Mesendoderm (in vitro differentiated cells): Measurements from ENCODE around the gene TCHH.

Source experiments
- DNase-seq: peaks from one replicate; pipeline ENCODE4 v3.0.0; 2013
- H2AK5ac ChIP-seq: 2 replicates; pipeline ENCODE4 v1.6.1; 2013; ENCODE audit warnings: low read length, inconsistent platforms
- H2BK120ac ChIP-seq: 2 replicates; pipeline ENCODE4 v1.6.1; 2013; ENCODE audit warnings: low read depth, mild to moderate bottlenecking, low read length, moderate library complexity, mixed read lengths
- H2BK15ac ChIP-seq: replicated peaks from 2 replicates; pipeline ENCODE4 v1.6.1; 2013; ENCODE audit warnings: low read depth, mild to moderate bottlenecking, moderate library complexity
- H2BK5ac ChIP-seq: 2 replicates; pipeline ENCODE4 v1.6.1; 2013; ENCODE audit warnings: low read length, inconsistent platforms
- H3K18ac ChIP-seq: 2 replicates; pipeline ENCODE4 v1.6.1; 2013; ENCODE audit warnings: mild to moderate bottlenecking, low read length, mixed read lengths
- H3K23ac ChIP-seq: one replicate; pipeline ENCODE4 v1.6.1; 2013; ENCODE audit warnings: low read length
- H3K27ac ChIP-seq: 2 replicates; pipeline ENCODE4 v1.5.1; 2013; ENCODE audit warnings: low read depth, mild to moderate bottlenecking, inconsistent platforms, low read length, moderate library complexity
- H3K27me3 ChIP-seq: 2 replicates; pipeline ENCODE4 v1.6.1; 2013; ENCODE audit warnings: low read length, control low read depth, mild to moderate bottlenecking, inconsistent platforms; ENCODE audit not compliant: insufficient read depth, poor library complexity
- H3K36me3 ChIP-seq: 2 replicates; pipeline ENCODE4 v1.6.1; 2013; ENCODE audit warnings: low read length, inconsistent platforms; ENCODE audit not compliant: control insufficient read depth, insufficient read depth
- H3K4ac ChIP-seq: one replicate; pipeline ENCODE4 v1.6.1; 2013; ENCODE audit warnings: low read depth, mild to moderate bottlenecking, low read length, moderate library complexity
- H3K4me1 ChIP-seq: 2 replicates; pipeline ENCODE4 v1.6.1; 2013; ENCODE audit warnings: low read depth, low read length, inconsistent platforms; ENCODE audit not compliant: control insufficient read depth
- H3K4me2 ChIP-seq: 2 replicates; pipeline ENCODE4 v1.6.1; 2013; ENCODE audit warnings: low read length
- H3K4me3 ChIP-seq: 2 replicates; pipeline ENCODE4 v1.5.1; 2013; ENCODE audit warnings: mild to moderate bottlenecking, low read length
- H3K56ac ChIP-seq: one replicate; pipeline ENCODE4 v1.6.1; 2013; ENCODE audit warnings: low read length
- H3K79me1 ChIP-seq: 2 replicates; pipeline ENCODE4 v1.6.1; 2013; ENCODE audit warnings: low read length, inconsistent platforms
- H3K79me2 ChIP-seq: 2 replicates; pipeline ENCODE4 v1.6.1; 2013; ENCODE audit warnings: mild to moderate bottlenecking, low read length; ENCODE audit not compliant: control insufficient read depth, insufficient read depth
- H3K9ac ChIP-seq: 2 replicates; pipeline ENCODE4 v1.6.1; 2013; ENCODE audit warnings: low read length, inconsistent platforms
- H4K5ac ChIP-seq: one replicate; pipeline ENCODE4 v1.6.1; 2013; ENCODE audit warnings: low read length
- H4K8ac ChIP-seq: one replicate; pipeline ENCODE4 v1.6.1; 2013; ENCODE audit warnings: low read depth, mild to moderate bottlenecking, control low read depth, low read length, moderate library complexity
- WGBS: extraction: QIAGEN DNeasy Blood & Tissue Kit; methylation state at CpG from one replicate; pipeline ENCODE4 v1.1.7; 2013; ENCODE audit warnings: low lambda C conversion rate, missing lambda C conversion rate; ENCODE audit not compliant: insufficient coverage; ENCODE audit errors: extremely low coverage; 5-methylcytosine and 5-hydroxymethylcytosine counted together

TCHH gene

DNA sequence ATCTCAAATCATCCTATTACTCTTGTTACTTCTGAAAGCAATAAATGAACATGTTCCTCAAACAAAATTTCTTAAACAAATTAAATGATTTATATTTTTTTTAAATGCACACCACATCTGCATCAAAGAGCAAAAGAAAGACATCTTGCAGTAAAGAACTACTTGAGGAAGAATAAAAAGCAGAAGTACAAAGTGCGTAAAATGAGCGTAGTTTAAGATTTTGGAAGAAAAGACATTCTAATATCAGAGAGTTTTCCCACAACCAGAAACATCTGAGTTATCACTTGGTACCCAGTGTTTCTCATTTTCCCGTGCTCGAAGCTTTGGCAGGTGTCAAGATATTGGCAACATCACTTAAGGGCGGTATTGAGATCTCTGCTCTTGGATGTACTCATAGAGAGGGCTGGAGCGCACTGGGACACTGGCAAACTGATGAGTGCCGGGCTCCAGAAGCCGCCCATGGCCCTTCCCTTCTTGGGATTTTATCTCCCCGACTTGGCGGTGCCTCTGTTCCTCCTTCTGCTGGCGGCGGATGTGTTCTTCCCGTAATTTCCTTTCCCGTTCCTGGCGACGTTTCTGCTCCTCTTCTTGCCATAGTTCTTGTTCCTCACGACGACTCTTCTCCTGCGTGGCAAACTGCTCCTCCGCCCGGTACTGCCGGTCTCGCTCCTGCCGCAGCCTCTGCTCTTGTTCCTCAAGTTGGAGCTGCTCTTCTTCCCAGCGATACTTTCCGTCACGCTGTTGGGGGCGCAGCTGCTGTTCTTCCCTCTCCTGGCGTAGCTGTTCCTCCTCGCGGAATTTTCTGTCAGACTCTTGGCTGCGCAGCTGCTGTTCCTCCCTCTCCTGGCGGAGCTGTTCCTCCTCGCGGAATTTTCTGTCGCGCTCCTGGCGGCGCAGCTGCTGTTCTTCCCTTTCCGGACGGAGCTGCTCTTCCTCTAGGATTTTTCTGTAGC lies 7.9 kb downstream of the TCHH start:
- peaks cover 47% of the 10 kb centered on the region for H3K27me3 ChIP-seq
- H3K4me1 ChIP-seq = no peaks in the 10 kb centered on the region
- no peaks in the 10 kb centered on the region for H3K79me1 ChIP-seq
- H3K23ac ChIP-seq = no peak overlapping the region
- DNase-seq = peak; percentile 66
- no peak overlapping the region for H3K56ac ChIP-seq
- H3K9ac ChIP-seq = no peak overlapping the region
- no peak overlapping the region for H3K18ac ChIP-seq
- H3K27ac ChIP-seq = no peak overlapping the region
- no peaks in the 10 kb centered on the region for H3K79me2 ChIP-seq
- H2BK15ac ChIP-seq = no peak overlapping the region
- H2BK5ac ChIP-seq = no peak overlapping the region
- H3K4me2 ChIP-seq = no peak overlapping the region
- no peak overlapping the region for H4K8ac ChIP-seq
- no peak overlapping the region for H4K5ac ChIP-seq
- H3K36me3 ChIP-seq = no peaks in the 10 kb centered on the region
- H3K4me3 ChIP-seq = no peak overlapping the region
- no peak overlapping the region for H3K4ac ChIP-seq
- no CpG with 5 or more reads among the region's 41 CpGs for whole genome bisulfite sequencing
- no peak overlapping the region for H2BK120ac ChIP-seq
- H2AK5ac ChIP-seq = no peak overlapping the region

DNA sequence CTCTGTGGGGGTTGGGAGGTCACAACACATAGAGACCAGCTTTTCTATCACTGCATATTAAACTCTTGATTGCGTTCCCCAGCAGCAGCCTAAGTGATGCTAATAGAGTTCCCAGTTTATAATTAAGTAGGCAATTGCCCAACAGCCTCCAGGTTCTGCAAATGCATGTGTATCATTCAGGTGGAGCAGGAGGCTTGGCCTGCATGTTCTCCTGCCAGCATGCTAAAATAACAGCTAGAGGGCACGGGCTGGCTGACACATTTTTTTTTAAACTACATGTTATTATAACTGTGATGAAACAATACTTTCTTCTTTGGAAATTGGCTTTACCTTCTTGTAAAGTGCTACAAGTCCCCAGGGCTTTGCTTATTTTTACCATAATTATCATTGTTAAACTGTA lies 10.4 kb downstream of the TCHH start:
- Histone ChIP-seq H3K4me2 (no peak overlapping the region), H3K4me1 (no peaks in the 10 kb centered on the region), H3K79me1 (no peaks in the 10 kb centered on the region), H2AK5ac (no peak overlapping the region), H3K79me2 (no peaks in the 10 kb centered on the region), H3K27ac (no peak overlapping the region), H3K9ac (no peak overlapping the region), H3K23ac (no peak overlapping the region), H2BK15ac (no peak overlapping the region), H3K27me3 (peaks cover 30% of the 10 kb centered on the region), H2BK120ac (no peak overlapping the region), H3K36me3 (no peaks in the 10 kb centered on the region), H4K8ac (no peak overlapping the region), H3K18ac (no peak overlapping the region), H3K56ac (no peak overlapping the region), H2BK5ac (no peak overlapping the region), H3K4ac (no peak overlapping the region), H4K5ac (no peak overlapping the region), H3K4me3 (no peak overlapping the region)
- DNase-seq = no peak
- no CpG with 5 or more reads among the region's 2 CpGs for WGBS

DNA sequence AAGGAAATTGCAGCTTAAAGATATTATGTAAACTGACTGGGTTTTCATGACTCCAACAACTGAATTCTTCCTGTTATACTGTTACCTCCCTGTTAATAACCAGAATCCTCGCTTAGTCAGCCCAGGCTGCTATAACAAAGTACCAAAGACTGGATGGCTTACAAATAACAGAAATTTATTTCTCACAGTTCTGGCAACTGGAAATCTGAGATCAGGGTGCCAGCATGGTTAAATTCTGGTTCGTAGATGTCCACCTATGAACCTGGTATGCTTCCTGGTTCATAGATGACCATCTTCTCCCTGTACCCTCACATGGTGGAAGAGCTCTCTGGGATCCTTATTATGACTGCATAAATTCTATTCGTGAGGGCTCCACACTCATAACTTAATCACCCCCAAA lies 18.3 kb downstream of the TCHH start:
- Histone ChIP-seq H3K4me1 (no peaks in the 10 kb centered on the region), H3K4me2 (no peak overlapping the region), H3K9ac (no peak overlapping the region), H3K23ac (no peak overlapping the region), H3K36me3 (no peaks in the 10 kb centered on the region), H4K8ac (no peak overlapping the region), H3K27ac (no peak overlapping the region), H3K4ac (no peak overlapping the region), H3K56ac (no peak overlapping the region), H2AK5ac (no peak overlapping the region), H2BK5ac (no peak overlapping the region), H4K5ac (no peak overlapping the region), H3K79me2 (no peaks in the 10 kb centered on the region), H3K79me1 (no peaks in the 10 kb centered on the region), H2BK120ac (no peak overlapping the region), H3K4me3 (no peak overlapping the region), H3K27me3 (no peaks in the 10 kb centered on the region), H3K18ac (no peak overlapping the region), H2BK15ac (no peak overlapping the region)
- DNase-seq = no peak
- WGBS = no CpG with 5 or more reads among the region's 3 CpGs

DNA sequence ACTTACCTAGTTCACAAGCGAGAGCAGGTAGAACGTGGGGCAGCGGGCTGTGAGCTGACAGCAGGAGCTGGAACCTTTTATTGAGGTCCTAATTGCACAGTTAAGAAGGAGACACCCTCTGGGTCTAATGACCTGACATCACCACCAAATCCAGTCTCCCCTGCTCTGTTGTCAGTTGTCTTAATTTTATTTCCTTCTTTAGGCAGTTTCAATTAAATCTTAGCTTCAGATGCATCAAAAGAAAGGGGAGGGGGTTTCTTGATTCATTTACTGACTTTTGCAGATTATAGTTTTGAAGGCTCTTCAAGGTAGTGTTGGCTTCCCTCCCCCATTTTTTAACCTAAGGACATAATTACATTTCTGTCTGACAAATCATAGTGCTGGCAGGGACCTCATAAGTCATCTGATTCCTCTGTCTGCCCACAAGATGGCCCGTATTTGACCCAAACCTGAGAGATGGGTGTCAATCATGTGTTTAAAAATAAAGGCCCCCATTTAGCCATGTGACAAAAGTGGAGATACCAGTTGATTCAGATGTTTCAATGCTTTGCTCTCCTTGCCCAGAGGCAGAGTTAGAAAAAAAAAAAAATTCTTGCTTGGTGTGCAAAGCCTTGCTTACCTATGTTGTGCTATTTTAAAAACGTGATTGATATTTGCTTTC lies 26.1 kb downstream of the TCHH start, which contains the start of gene TCHHL1:
TCHHL1 (minus strand) TSS at position 51 of the 661 bp plus-strand sequence. CDS start 921 bp downstream, outside the sequence.
- H3K79me2 ChIP-seq = no peaks in the 10 kb centered on the region
- H3K18ac ChIP-seq = no peak within 1 kb of the TSS
- no peaks in the 10 kb centered on the region for H3K36me3 ChIP-seq
- no peak within 1 kb of the TSS for H3K4me3 ChIP-seq
- no peak within 1 kb of the TSS for H3K4me2 ChIP-seq
- no peak within 1 kb of the TSS for H3K4ac ChIP-seq
- no peaks in the 10 kb centered on the region for H3K27me3 ChIP-seq
- no peak within 1 kb of the TSS for H3K9ac ChIP-seq
- no peak for DNase-seq
- no peak within 1 kb of the TSS for H2BK15ac ChIP-seq
- H3K23ac ChIP-seq = no peak within 1 kb of the TSS
- H2AK5ac ChIP-seq = no peak within 1 kb of the TSS
- WGBS = no CpG with 5 or more reads among the region's 5 CpGs
- H2BK5ac ChIP-seq = no peak within 1 kb of the TSS
- no peaks in the 10 kb centered on the region for H3K79me1 ChIP-seq
- no peak within 1 kb of the TSS for H2BK120ac ChIP-seq
- H4K8ac ChIP-seq = no peak within 1 kb of the TSS
- H3K4me1 ChIP-seq = no peaks in the 10 kb centered on the region
- H3K56ac ChIP-seq = no peak within 1 kb of the TSS
- H4K5ac ChIP-seq = no peak within 1 kb of the TSS
- H3K27ac ChIP-seq = no peak within 1 kb of the TSS

DNA sequence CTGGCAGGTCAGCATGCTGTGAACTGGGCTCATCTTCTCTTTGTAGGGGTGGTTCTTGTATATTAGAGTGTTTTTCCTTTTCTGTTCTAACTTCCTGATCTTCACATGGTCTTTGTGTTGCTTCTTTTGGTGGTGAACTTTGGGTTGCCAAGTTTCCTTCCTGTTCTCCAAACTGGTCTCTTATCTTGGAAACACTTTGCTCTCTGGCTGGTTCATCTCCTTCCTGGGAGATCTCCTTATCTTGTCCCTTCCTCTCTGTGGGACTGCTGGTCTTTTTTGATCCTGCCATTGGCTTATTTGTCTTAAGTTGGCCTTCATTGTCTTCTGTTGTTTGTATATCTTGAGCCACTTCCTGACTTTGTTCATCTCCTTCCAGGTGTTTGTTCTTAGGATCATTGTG lies 28.5 kb downstream of the TCHH start:
- Histone ChIP-seq H4K5ac (no peak overlapping the region), H3K4me3 (no peak overlapping the region), H2BK15ac (no peak overlapping the region), H3K27me3 (no peaks in the 10 kb centered on the region), H3K18ac (no peak overlapping the region), H4K8ac (no peak overlapping the region), H3K4ac (no peak overlapping the region), H3K9ac (no peak overlapping the region), H3K23ac (no peak overlapping the region), H3K4me1 (no peaks in the 10 kb centered on the region), H2BK120ac (no peak overlapping the region), H3K79me2 (no peaks in the 10 kb centered on the region), H3K56ac (no peak overlapping the region), H2BK5ac (no peak overlapping the region), H3K79me1 (no peaks in the 10 kb centered on the region), H3K36me3 (no peaks in the 10 kb centered on the region), H3K27ac (no peak overlapping the region), H3K4me2 (no peak overlapping the region), H2AK5ac (no peak overlapping the region)
- DNase-seq = no peak
